ENCODE measurements around the gene SERPINB6.

- TF ChIP-seq CTCF (conservative IDR thresholded peaks at IDR 0.05; ENCODE audit: low read depth, low read length) (peak; percentile 89), USF2 (IDR thresholded peaks at IDR 0.05; ENCODE audit: low read depth, low read length) (no peak), MAFK (IDR thresholded peaks at IDR 0.05; ENCODE audit: low read depth, low read length) (peak; percentile 56; the same call in 1 of the 2 replicates), POLR2A (IDR thresholded peaks at IDR 0.05; ENCODE audit: low read depth, low read length) (peak; percentile 61), SMC3 (IDR thresholded peaks at IDR 0.05; ENCODE audit: low read depth, low read length) (peak; percentile 85), MXI1 (IDR thresholded peaks at IDR 0.05; ENCODE audit: borderline replicate concordance, low read depth, low read length) (peak; percentile 86)
Observed at GRCh38 chr6:2988426-2989331, 17.3 kb upstream of the SERPINB6 start.
